Stimulated activated CD8-positive, alpha-beta memory T cell treated with anti-CD3 and anti-CD28 coated beads, Interleukin-4, amount 100 ng/mL, for 24 hours (primary cell): Measurements from ENCODE around the gene MGAT4B.

Experiments
- DNase-seq: peaks from one replicate; pipeline ENCODE4 v3.0.0-alpha.2; 2020; ENCODE audit warnings: low read depth

MGAT4B gene

GRCh38 chr5:179825655-179826182 is 19.1 kb upstream of the MGAT4B start:
- no peak for DNase-seq

GRCh38 chr5:179824745-179825112 is 18.1 kb upstream of the MGAT4B start:
- DNase-seq = no peak

- DNase-seq = no peak
These were observed 17.5 kb upstream of the MGAT4B start for GRCh38 chr5:179823937-179824744.

- no peak for DNase-seq
These were observed 15.9 kb upstream of the MGAT4B start for GRCh38 chr5:179822444-179822990.

- DNase-seq = no peak
These were observed 15.4 kb upstream of the MGAT4B start for GRCh38 chr5:179822059-179822432.

- peak; percentile 72 for DNase-seq
These were observed 14.8 kb upstream of the MGAT4B start for GRCh38 chr5:179821298-179822058.

DNA sequence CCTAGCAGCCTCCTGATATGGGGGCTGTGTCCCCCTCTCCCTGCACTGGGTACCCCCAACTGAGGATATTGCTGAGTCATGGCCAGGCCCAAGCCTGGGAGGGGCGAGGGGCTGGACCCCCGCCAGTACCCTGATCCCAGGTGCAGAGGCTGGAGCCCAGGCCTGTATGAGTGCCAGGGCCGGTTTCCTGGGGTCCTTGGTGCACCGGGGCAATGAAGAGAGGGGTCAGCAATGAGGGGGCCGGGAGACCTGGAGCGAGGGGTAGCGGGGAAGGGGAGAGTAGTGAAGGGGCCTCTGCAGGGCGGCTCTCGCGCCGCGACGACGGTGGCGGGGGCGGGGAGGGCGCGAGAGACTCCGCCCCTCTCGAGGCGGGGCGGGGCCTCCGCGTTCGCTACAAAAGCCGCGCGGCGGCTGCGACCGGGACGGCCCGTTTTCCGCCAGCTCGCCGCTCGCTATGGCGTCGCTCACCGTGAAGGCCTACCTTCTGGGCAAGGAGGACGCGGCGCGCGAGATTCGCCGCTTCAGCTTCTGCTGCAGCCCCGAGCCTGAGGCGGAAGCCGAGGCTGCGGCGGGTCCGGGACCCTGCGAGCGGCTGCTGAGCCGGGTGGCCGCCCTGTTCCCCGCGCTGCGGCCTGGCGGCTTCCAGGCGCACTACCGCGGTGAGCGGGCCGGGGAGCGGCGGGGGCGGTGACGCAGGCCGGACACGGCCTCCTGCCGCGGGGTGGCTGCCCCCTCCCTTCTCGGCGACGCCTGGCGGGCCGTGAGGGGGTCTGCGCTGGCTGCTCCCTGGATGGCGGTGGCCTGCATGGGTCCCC is 14.0 kb upstream of the MGAT4B start, which contains the start of gene SQSTM1:
TSS of gene SQSTM1 (plus strand) at position 423 of the 815 bp plus-strand sequence. CDS start at position 455, 32 bp downstream.
- peak; percentile 74 for DNase-seq

DNA sequence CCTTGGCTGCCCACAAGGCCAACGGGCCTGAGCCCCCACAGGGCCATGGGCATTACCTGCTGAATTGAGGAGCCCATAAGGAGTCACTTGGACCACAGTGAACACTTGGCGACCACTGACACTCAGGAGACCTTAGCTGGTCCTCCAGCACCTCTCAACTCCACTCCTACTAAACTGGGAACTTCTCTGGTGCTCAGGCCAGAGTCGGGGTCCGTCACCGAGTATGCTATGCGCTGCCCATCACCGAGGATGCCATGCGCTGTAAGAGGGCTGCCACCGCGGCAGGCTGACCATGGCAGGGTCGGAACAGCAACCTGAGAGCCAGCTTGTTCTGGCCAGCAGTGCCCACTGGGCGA is 13.4 kb upstream of the MGAT4B start:
- DNase-seq = no peak

DNA sequence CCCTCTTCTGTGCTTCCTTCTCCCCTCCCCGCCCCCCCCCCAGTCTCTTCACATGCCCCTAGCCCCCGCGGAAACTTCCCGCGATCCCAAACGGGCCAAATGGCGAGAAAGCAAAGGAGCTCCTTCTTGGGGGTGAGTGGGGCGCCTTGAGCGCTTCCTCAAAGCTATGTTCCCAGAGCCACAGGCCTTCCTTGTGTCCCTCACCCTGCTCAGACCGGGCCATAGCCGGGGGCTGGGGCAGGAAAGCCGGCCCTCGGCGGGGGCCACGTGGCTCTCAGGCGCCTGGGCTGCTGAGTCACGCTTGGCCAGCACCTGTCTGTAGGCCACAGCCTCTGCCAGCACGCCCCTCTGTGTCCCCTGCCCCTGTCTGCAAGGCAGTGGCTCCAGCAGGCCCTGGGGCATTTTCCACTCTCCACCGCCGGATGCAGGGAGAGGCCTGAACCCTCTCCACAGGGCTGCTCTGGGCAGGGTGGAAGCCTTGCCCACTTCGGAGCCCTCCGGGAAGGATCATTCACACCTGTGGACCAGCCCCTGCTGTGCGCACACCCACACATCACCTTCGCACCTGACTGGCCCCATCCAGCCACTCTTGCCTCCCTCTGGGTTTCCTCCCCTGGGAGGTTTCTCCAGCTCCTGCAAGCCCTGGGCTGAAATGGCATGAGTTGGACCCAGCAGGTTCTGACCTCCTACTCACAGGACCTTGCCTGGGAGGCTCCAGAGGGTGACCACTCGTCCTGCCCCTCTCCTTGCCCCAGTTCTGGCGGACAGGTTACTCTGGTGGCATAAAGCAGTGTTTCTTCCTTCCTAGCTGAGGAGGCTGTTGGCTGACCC is 12.8 kb upstream of the MGAT4B start:
- DNase-seq = no peak

DNA sequence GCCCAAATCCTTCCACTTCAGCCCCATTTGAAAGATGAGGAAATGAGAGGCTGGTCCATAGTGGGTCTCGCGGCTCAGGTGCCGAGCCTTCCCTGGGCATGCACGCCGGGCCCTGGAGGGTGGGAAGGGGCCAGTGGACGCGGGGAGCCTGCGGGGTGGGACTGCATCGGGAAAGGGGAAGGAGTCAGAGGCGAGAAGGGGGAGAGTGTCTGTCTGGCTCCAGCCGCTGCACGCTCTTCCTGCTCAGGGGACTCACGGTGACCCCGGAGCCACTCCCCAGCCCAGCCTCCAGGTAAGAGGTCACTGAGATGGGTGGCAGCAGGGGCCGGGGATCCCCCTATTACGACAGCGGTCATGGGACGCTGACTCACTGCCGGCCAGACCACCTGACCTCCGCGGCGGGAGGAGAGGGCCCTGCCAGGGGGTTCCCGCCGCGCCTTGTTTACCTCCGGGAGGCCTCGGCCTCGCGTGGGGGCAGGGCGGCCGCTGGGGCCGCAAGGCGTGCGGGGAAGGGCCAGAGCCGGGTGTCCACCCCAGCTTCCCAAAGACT is 12.2 kb upstream of the MGAT4B start:
- peak; percentile 83 for DNase-seq

- no peak for DNase-seq
These were observed 11.5 kb upstream of the MGAT4B start for GRCh38 chr5:179817890-179818745.

- DNase-seq = no peak
These were observed 10.8 kb upstream of the MGAT4B start for GRCh38 chr5:179817470-179817840.

DNA sequence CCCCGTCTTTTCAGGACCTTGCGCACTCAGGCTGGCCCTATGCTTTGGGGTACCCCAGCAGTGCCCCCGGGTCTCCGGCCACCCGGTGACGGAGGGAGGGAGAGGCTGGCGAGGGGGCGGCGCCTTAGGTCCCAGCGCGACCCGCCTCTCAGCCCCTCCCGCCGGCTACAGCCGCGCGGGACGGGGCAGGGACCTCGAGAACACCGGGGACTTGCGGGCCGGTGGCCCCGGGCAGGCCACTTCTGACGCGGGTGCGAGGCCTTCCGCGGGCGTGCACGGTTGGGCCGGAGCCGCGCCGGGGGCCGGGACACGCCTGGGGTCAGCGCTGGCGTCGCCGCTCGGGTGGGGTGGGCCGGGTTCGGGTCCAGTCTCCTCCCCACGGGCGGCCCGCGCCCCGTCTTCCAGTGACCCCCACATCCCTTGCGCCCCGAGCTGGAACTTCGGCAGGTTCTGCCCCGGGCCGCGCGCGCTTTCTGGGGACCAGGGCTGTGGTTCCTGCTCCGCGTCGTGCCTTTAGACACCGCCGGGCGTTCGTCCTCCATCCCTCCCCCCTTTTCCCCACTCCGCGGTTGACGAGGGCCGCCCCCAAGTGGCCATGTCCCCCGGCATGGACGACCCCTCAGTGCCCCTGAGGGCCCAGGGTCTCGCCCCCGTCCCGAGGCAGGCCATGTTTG is 10.3 kb upstream of the MGAT4B start:
- DNase-seq = no peak

DNA sequence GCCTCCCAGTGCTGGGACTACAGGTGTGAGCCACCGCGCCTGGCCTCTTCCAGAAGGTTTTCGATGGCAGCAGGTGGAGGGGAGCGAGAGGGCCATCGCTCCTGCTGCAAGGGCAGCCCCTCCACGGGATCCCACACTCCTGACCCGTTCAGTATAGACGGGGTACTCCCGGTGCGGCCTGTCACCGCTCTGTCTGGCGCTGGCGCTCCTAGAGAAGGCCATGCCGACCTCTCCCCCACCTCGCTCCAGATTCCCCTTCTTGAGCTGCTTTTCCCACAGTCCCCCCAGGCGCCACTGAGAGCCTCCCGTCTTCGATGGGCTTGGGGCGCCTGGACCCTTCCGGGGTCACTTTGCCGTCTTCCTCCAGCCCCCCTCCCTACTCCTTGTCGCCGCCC is 9.7 kb upstream of the MGAT4B start:
- DNase-seq = no peak

GRCh38 chr5:179815491-179816249 is 9.0 kb upstream of the MGAT4B start:
- no peak for DNase-seq

DNA sequence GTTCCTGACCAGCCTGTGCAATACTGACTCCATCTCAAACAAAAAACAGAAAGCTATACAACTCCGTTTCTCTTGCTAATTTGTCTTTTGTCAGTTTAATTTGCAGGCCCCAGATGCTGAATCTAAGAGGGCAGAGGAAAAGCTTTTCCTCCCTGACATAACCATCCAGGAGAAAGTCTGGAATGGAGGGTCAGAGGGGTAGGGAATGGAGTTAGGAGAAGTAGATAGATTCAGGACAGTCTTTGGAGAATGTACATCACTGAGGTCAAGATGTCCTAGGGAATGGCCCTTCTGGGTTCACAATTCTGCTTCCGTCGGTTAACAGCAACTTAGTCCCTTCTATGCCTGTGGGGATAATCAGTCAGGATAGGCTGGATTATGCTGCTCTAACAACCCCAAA is 7.4 kb upstream of the MGAT4B start:
- no peak for DNase-seq

- DNase-seq = no peak
These were observed 6.4 kb upstream of the MGAT4B start for GRCh38 chr5:179812997-179813607.

DNA sequence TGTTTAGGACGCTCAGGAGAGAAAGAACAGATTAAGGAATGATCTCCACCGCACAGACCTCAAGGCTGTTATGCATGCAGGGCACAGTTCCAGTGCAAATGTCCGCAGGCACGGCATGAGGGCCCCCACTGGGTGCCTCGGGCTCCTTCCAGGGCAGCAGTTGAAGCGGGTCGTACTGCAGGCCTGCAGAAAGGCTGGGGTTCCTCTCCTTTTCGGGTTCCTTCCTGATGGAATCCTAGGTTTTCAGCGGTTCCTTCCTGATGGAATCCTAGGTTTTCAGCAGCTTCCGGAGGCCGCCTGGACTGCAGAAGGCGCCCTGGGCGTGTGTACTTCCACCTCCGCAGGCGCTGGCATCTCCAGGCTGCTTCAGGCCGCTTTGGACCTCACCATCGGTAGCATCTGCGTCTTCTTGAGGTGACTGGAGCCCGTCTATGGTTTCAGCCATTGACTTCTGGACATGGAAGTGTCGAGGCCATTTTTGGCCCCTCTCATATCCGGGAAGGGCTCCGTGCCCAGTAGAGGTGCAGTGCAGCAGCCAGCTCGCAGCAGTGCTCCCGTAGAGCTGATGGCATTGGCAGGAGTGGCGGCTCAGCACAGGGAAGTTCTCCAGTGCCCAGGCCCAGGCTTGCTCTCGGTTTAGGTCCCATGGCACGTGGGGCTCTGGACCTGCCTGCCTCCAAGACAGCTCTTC is 5.6 kb upstream of the MGAT4B start:
- DNase-seq = no peak
